ENCODE data around the gene SPPL3.

GRCh38 chr12:120844297-120844696, 59.9 kb downstream of the SPPL3 start:
- TF ChIP-seq, protein P1, sequence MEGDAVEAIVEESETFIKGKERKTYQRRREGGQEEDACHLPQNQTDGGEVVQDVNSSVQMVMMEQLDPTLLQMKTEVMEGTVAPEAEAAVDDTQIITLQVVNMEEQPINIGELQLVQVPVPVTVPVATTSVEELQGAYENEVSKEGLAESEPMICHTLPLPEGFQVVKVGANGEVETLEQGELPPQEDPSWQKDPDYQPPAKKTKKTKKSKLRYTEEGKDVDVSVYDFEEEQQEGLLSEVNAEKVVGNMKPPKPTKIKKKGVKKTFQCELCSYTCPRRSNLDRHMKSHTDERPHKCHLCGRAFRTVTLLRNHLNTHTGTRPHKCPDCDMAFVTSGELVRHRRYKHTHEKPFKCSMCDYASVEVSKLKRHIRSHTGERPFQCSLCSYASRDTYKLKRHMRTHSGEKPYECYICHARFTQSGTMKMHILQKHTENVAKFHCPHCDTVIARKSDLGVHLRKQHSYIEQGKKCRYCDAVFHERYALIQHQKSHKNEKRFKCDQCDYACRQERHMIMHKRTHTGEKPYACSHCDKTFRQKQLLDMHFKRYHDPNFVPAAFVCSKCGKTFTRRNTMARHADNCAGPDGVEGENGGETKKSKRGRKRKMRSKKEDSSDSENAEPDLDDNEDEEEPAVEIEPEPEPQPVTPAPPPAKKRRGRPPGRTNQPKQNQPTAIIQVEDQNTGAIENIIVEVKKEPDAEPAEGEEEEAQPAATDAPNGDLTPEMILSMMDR (IDR thresholded peaks at IDR 0.05): no peak
- no peak for TF ChIP-seq POLR2A (IDR thresholded peaks at IDR 0.05)
